ENCODE results near the gene OXSM.

The OXSM gene

DNA sequence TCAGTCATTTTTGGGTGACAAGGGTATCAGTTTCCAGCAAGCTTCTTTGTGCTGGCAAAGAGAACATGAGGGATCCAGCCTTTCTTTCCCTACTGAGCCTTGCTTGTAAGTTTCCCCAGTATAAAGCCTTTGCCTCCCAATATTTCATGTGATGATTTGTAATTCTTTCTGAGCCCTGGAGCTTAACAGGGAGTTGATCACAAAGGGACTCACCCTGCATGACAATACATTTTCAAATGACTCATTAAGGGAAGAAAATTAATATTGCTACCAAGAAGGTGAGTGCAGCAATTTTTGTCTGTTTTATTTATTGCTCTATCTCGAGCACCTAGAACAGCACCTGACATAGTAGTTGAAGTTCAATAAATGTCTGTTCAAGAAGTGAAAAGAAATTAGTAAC is 27.7 kb downstream of the OXSM start:
- Histone ChIP-seq H4K20me1 (ENCODE audit: insufficient read depth, low read length) (no peaks in the 10 kb centered on the region), H3K9ac (ENCODE audit: low read length) (no peak overlapping the region), H3K36me3 (replicated peaks; ENCODE audit: insufficient read depth, low read length) (no peaks in the 10 kb centered on the region), H3K27me3 (replicated peaks; ENCODE audit: insufficient read depth, low read length) (no peaks in the 10 kb centered on the region), H3K4me3 (ENCODE audit: low read length) (no peak overlapping the region), H3K27ac (ENCODE audit: low read length) (no peak overlapping the region), H3K9me2 (replicated peaks; ENCODE audit: insufficient read depth, low read length) (no peaks in the 10 kb centered on the region), H3K9me3 (replicated peaks; ENCODE audit: insufficient read depth, low read length) (no peaks in the 10 kb centered on the region), H3K79me2 (ENCODE audit: low read length) (no peaks in the 10 kb centered on the region), H3K4me2 (ENCODE audit: low read depth, low read length) (no peak overlapping the region), H3K4me1 (ENCODE audit: low read length) (peaks cover 34% of the 10 kb centered on the region), H3F3A (ENCODE audit: insufficient read depth, low read length) (peaks cover 4% of the 10 kb centered on the region; the same call in 1 of the 2 replicates), H2AFZ (ENCODE audit: low read length) (no peak overlapping the region)
- DNase-seq, result no peak
- TF ChIP-seq, protein P1, sequence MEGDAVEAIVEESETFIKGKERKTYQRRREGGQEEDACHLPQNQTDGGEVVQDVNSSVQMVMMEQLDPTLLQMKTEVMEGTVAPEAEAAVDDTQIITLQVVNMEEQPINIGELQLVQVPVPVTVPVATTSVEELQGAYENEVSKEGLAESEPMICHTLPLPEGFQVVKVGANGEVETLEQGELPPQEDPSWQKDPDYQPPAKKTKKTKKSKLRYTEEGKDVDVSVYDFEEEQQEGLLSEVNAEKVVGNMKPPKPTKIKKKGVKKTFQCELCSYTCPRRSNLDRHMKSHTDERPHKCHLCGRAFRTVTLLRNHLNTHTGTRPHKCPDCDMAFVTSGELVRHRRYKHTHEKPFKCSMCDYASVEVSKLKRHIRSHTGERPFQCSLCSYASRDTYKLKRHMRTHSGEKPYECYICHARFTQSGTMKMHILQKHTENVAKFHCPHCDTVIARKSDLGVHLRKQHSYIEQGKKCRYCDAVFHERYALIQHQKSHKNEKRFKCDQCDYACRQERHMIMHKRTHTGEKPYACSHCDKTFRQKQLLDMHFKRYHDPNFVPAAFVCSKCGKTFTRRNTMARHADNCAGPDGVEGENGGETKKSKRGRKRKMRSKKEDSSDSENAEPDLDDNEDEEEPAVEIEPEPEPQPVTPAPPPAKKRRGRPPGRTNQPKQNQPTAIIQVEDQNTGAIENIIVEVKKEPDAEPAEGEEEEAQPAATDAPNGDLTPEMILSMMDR (IDR thresholded peaks at IDR 0.05; ENCODE audit: low read length), result no peak
- no peak for TF ChIP-seq EZH2 (optimal IDR thresholded peaks at IDR 0.05; ENCODE audit: low read depth, low read length)
- no peak for TF ChIP-seq EZH2phosphoT487 (IDR thresholded peaks at IDR 0.05; ENCODE audit: low read length)

DNA sequence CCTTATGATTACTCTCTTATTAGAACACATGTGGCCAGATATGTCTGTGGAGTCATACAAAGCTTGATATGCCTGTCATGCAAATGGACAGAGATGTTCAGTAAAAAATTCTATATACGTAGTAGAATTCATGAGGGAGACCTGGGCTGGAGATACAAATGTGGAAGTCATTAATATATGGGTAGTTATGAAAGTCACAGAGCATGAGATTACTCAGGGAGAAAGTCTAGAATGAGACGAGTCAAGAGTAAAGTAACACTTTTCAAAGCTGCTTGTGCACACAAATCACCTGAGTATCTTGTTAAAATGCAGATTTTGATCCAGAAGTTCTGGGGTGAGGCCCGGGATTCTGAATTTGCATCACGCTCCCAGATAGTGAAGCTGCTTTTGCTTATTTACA is 28.4 kb downstream of the OXSM start:
- Histone ChIP-seq H3K27ac (ENCODE audit: low read length) (no peak overlapping the region), H2AFZ (ENCODE audit: low read length) (no peak overlapping the region), H4K20me1 (ENCODE audit: insufficient read depth, low read length) (no peaks in the 10 kb centered on the region), H3F3A (ENCODE audit: insufficient read depth, low read length) (peaks cover 4% of the 10 kb centered on the region; the same call in 1 of the 2 replicates), H3K9ac (ENCODE audit: low read length) (no peak overlapping the region), H3K36me3 (replicated peaks; ENCODE audit: insufficient read depth, low read length) (no peaks in the 10 kb centered on the region), H3K27me3 (replicated peaks; ENCODE audit: insufficient read depth, low read length) (no peaks in the 10 kb centered on the region), H3K4me1 (ENCODE audit: low read length) (peaks cover 34% of the 10 kb centered on the region), H3K4me3 (ENCODE audit: low read length) (no peak overlapping the region), H3K4me2 (ENCODE audit: low read depth, low read length) (no peak overlapping the region), H3K9me2 (replicated peaks; ENCODE audit: insufficient read depth, low read length) (no peaks in the 10 kb centered on the region), H3K9me3 (replicated peaks; ENCODE audit: insufficient read depth, low read length) (no peaks in the 10 kb centered on the region), H3K79me2 (ENCODE audit: low read length) (no peaks in the 10 kb centered on the region)
- DNase-seq, result no peak
- TF ChIP-seq EZH2phosphoT487 (IDR thresholded peaks at IDR 0.05; ENCODE audit: low read length) (no peak), EZH2 (optimal IDR thresholded peaks at IDR 0.05; ENCODE audit: low read depth, low read length) (no peak)
- TF ChIP-seq, protein P1 (IDR thresholded peaks at IDR 0.05; ENCODE audit: low read length), result no peak

DNA sequence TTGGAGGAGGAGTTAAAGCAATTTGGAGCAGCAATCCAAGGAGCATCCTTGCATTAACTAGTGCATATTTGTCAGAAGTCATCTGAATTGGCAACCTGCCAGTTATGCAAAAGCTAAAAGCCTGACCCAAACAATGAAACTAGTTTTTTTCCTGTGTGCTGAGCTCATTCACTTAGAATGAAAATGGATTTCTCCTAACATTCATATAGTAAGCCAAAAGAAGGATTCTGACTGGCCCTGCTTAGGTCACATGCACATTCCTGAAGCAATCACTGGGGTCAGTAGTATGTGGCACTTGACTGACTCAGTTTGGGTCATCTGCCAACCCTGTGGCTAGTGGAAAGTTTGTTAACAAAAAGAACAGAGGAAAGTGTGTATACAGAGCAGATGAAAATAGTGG is 30.5 kb downstream of the OXSM start:
- H2AFZ ChIP-seq (ENCODE audit: low read length), result peak overlapping the region; percentile 18; the same call in 1 of the 2 replicates
- DNase-seq, result peak; percentile 77
- no peaks in the 10 kb centered on the region for H3K27me3 ChIP-seq (replicated peaks; ENCODE audit: insufficient read depth, low read length)
- no peaks in the 10 kb centered on the region for H3K9me2 ChIP-seq (replicated peaks; ENCODE audit: insufficient read depth, low read length)
- no peaks in the 10 kb centered on the region for H4K20me1 ChIP-seq (ENCODE audit: insufficient read depth, low read length)
- no peaks in the 10 kb centered on the region for H3K36me3 ChIP-seq (replicated peaks; ENCODE audit: insufficient read depth, low read length)
- no peak overlapping the region for H3K4me3 ChIP-seq (ENCODE audit: low read length)
- H3K79me2 ChIP-seq (ENCODE audit: low read length), result no peaks in the 10 kb centered on the region
- H3K4me2 ChIP-seq (ENCODE audit: low read depth, low read length), result peak overlapping the region; percentile 32
- H3K9ac ChIP-seq (ENCODE audit: low read length), result no peak overlapping the region
- peak overlapping the region; percentile 30; the same call in 1 of the 2 replicates for H3K27ac ChIP-seq (ENCODE audit: low read length)
- no peaks in the 10 kb centered on the region for H3K9me3 ChIP-seq (replicated peaks; ENCODE audit: insufficient read depth, low read length)
- TF ChIP-seq EZH2phosphoT487 (IDR thresholded peaks at IDR 0.05; ENCODE audit: low read length) (no peak), EZH2 (optimal IDR thresholded peaks at IDR 0.05; ENCODE audit: low read depth, low read length) (no peak)
- TF ChIP-seq, protein P1 (IDR thresholded peaks at IDR 0.05; ENCODE audit: low read length), result no peak
- H3F3A ChIP-seq (ENCODE audit: insufficient read depth, low read length), result peaks cover 4% of the 10 kb centered on the region; the same call in 1 of the 2 replicates
- peaks cover 34% of the 10 kb centered on the region for H3K4me1 ChIP-seq (ENCODE audit: low read length)
